ENCODE measurements around the gene ATP2B1. TPM values are rescaled to one million over a fixed set of nuclear protein-coding genes. Genes with fewer than 3 reads are reported as not detected.

ATP2B1 gene
- total and polyA plus RNA-seq, 2 of the 13 experiments (the other 11 are each of a cell fraction or from before 2014, with no cell fraction given), result 12.1 to 60.2 TPM

- 0 out of 2 replicates have a peak, but pooled peaks have one; percentile 58 for TF ChIP-seq ZNF124 (CRISPR knock-in tag; IDR thresholded peaks at IDR 0.05)
- TF ChIP-seq, protein P1, sequence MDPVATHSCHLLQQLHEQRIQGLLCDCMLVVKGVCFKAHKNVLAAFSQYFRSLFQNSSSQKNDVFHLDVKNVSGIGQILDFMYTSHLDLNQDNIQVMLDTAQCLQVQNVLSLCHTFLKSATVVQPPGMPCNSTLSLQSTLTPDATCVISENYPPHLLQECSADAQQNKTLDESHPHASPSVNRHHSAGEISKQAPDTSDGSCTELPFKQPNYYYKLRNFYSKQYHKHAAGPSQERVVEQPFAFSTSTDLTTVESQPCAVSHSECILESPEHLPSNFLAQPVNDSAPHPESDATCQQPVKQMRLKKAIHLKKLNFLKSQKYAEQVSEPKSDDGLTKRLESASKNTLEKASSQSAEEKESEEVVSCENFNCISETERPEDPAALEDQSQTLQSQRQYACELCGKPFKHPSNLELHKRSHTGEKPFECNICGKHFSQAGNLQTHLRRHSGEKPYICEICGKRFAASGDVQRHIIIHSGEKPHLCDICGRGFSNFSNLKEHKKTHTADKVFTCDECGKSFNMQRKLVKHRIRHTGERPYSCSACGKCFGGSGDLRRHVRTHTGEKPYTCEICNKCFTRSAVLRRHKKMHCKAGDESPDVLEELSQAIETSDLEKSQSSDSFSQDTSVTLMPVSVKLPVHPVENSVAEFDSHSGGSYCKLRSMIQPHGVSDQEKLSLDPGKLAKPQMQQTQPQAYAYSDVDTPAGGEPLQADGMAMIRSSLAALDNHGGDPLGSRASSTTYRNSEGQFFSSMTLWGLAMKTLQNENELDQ (CRISPR knock-in tag; IDR thresholded peaks at IDR 0.05; ENCODE audit: borderline replicate concordance), result no peak
- TF ChIP-seq ZNF572 (CRISPR knock-in tag; IDR thresholded peaks at IDR 0.05), result no peak
- no peak for TF ChIP-seq MAFG (CRISPR knock-in tag; IDR thresholded peaks at IDR 0.05)
- TF ChIP-seq PITX1 (CRISPR knock-in tag; IDR thresholded peaks at IDR 0.05), result peak; percentile 97
- TF ChIP-seq, protein P2, sequence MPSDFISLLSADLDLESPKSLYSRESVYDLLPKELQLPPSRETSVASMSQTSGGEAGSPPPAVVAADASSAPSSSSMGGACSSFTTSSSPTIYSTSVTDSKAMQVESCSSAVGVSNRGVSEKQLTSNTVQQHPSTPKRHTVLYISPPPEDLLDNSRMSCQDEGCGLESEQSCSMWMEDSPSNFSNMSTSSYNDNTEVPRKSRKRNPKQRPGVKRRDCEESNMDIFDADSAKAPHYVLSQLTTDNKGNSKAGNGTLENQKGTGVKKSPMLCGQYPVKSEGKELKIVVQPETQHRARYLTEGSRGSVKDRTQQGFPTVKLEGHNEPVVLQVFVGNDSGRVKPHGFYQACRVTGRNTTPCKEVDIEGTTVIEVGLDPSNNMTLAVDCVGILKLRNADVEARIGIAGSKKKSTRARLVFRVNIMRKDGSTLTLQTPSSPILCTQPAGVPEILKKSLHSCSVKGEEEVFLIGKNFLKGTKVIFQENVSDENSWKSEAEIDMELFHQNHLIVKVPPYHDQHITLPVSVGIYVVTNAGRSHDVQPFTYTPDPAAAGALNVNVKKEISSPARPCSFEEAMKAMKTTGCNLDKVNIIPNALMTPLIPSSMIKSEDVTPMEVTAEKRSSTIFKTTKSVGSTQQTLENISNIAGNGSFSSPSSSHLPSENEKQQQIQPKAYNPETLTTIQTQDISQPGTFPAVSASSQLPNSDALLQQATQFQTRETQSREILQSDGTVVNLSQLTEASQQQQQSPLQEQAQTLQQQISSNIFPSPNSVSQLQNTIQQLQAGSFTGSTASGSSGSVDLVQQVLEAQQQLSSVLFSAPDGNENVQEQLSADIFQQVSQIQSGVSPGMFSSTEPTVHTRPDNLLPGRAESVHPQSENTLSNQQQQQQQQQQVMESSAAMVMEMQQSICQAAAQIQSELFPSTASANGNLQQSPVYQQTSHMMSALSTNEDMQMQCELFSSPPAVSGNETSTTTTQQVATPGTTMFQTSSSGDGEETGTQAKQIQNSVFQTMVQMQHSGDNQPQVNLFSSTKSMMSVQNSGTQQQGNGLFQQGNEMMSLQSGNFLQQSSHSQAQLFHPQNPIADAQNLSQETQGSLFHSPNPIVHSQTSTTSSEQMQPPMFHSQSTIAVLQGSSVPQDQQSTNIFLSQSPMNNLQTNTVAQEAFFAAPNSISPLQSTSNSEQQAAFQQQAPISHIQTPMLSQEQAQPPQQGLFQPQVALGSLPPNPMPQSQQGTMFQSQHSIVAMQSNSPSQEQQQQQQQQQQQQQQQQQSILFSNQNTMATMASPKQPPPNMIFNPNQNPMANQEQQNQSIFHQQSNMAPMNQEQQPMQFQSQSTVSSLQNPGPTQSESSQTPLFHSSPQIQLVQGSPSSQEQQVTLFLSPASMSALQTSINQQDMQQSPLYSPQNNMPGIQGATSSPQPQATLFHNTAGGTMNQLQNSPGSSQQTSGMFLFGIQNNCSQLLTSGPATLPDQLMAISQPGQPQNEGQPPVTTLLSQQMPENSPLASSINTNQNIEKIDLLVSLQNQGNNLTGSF (CRISPR knock-in tag; IDR thresholded peaks at IDR 0.05), result no peak
- TF ChIP-seq NKX3-1 (CRISPR knock-in tag; IDR thresholded peaks at IDR 0.05), result peak; percentile 58; the same call in 1 of the 2 replicates
- 0 out of 2 replicates have a peak, but pooled peaks have one; percentile 76 for TF ChIP-seq NFKBIZ (CRISPR knock-in tag; IDR thresholded peaks at IDR 0.05)
- TF ChIP-seq ZNF232 (CRISPR knock-in tag; IDR thresholded peaks at IDR 0.05; ENCODE audit: borderline replicate concordance), result no peak
- TF ChIP-seq RFX1 (IDR thresholded peaks at IDR 0.05), result no peak
- no peak for TF ChIP-seq TBP (CRISPR knock-in tag; IDR thresholded peaks at IDR 0.05)
- TF ChIP-seq HNRNPLL (IDR thresholded peaks at IDR 0.05; ENCODE audit: low read depth, low read length, poor library complexity, severe bottlenecking), result no peak
- TF ChIP-seq CBX5 (CRISPR knock-in tag; IDR thresholded peaks at IDR 0.05; ENCODE audit: borderline replicate concordance), result no peak
- peak; percentile 98 for TF ChIP-seq NFIC (IDR thresholded peaks at IDR 0.05; ENCODE audit: low read length)
- TF ChIP-seq DNMT3B (CRISPR knock-in tag; conservative IDR thresholded peaks at IDR 0.05), result no peak
- peak; percentile 67; the same call in 1 of the 2 replicates for TF ChIP-seq SMARCE1 (IDR thresholded peaks at IDR 0.05; ENCODE audit: borderline replicate concordance)
- no peak for TF ChIP-seq SRY (CRISPR knock-in tag; IDR thresholded peaks at IDR 0.05)
- peak; percentile 78; the same call in 1 of the 2 replicates for TF ChIP-seq HMG20B (CRISPR knock-in tag; conservative IDR thresholded peaks at IDR 0.05)
- TF ChIP-seq ZC3H4 (CRISPR knock-in tag; IDR thresholded peaks at IDR 0.05; ENCODE audit: borderline replicate concordance), result no peak
- peak; percentile 92 for TF ChIP-seq SOX5 (CRISPR knock-in tag; IDR thresholded peaks at IDR 0.05; ENCODE audit: borderline replicate concordance)
- peak; percentile 27 for TF ChIP-seq ASH2L (IDR thresholded peaks at IDR 0.05; ENCODE audit: insufficient read length, low read depth, low read length)
- TF ChIP-seq MED1 (CRISPR knock-in tag; IDR thresholded peaks at IDR 0.05), result peak; percentile 90
- TF ChIP-seq ZFP36 (IDR thresholded peaks at IDR 0.05; ENCODE audit: borderline replicate concordance, low read depth, low read length, partially characterized antibody), result no peak
- peak; percentile 98 for TF ChIP-seq ZBTB20 (CRISPR knock-in tag; IDR thresholded peaks at IDR 0.05; ENCODE audit: borderline replicate concordance, low read depth)
- TF ChIP-seq ZNF264 (CRISPR knock-in tag; IDR thresholded peaks at IDR 0.05), result peak; percentile 44; the same call in 1 of the 2 replicates
- TF ChIP-seq HNF4A (CRISPR knock-in tag; IDR thresholded peaks at IDR 0.05), result peak; percentile 98
Observed at GRCh38 chr12:89632778-89633177, 75.9 kb downstream of the ATP2B1 start (continued).
